Activated CD8-positive, alpha-beta T cell treated with anti-CD3 and anti-CD28 coated beads for 36 hours (primary cell): Measurements from ENCODE around the gene DCC. TPM values are rescaled to one million over a fixed set of nuclear protein-coding genes. Genes with fewer than 3 reads are reported as not detected.

Experiments
- ATAC-seq: fragments of 200-7000 bp; cut with Tn5 transposase; one replicate; pipeline ENCODE4 v1.10.0; 2021; ENCODE audit warnings: mild to moderate bottlenecking, moderate library complexity
- CTCF ChIA-PET: fragments of 350-600 bp; sonication (Branson Sonifier 250); formaldehyde crosslinking; loops from one replicate; lab custom pipeline; 2021; ENCODE audit warnings: antibody characterized with exemption; lab: Charles Lee
- POLR2A ChIA-PET: fragments of 350-600 bp; sonication (Branson Sonifier 250); formaldehyde crosslinking; loops from one replicate; lab custom pipeline; 2021; ENCODE audit warnings: antibody characterized with exemption; lab: Charles Lee
- DNase-seq: peaks from one replicate; pipeline ENCODE4 v3.0.0-alpha.2; 2020
- H3K27ac Mint-ChIP-seq: one replicate; pipeline ENCODE4 v1.8.0; 2021; ENCODE audit warnings: mild to moderate bottlenecking, mixed read lengths
- H3K27me3 Mint-ChIP-seq: one replicate; pipeline ENCODE4 v1.8.0; 2021; ENCODE audit warnings: mixed read lengths
- H3K36me3 Mint-ChIP-seq: one replicate; pipeline ENCODE4 v1.8.0; 2021; ENCODE audit warnings: low read depth, mixed read lengths
- H3K4me1 Mint-ChIP-seq: one replicate; pipeline ENCODE4 v1.8.0; 2021; ENCODE audit warnings: low read depth, mixed read lengths
- H3K4me3 Mint-ChIP-seq: one replicate; pipeline ENCODE4 v1.8.0; 2021; ENCODE audit warnings: mild to moderate bottlenecking, moderate library complexity, mixed read lengths
- H3K9me3 Mint-ChIP-seq: one replicate; pipeline ENCODE4 v1.8.0; 2021; ENCODE audit warnings: mixed read lengths
- intact Hi-C: fragments of 100-400 bp; cut with micrococcal nuclease; formaldehyde crosslinking; loops from one replicate; pipeline ENCODE4 v1.10.0; 2022
- total RNA-seq, 2 experiments: library from RNA; stranded (reverse); gene quantifications; one replicate each; pipeline ENCODE4 v1.2.3, GENCODE V29; 2021
- TF ChIP-seq, protein P1 (sequence below): fragments of 200-600 bp; IDR thresholded peaks from one replicate; pipeline ENCODE4 v1.8.0; 2022; ENCODE audit warnings: antibody characterized with exemption, mild to moderate bottlenecking

Gene DCC
- total RNA-seq, 2 experiments from 2014 or later = not detected

DNA sequence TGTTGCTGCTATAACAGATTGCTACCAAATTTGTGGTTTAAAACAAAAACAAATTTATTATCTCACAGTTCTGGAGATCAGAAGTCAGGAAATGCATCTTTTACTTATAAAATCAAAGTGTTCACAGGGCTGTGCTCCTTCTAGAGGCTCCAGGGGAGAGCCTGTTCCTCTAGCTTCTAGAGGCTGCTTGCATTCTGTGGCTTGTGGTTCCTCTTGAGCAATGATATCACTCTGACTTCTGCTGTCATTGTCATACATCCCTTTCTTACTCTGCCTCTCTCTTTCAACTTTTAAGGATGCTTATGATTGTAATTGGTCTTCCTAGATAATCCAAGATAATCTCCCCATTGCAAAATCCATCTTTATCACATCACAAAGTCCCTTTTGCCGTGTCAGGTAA lies 6.1 kb upstream of the DCC start:
- TF ChIP-seq, protein P1, sequence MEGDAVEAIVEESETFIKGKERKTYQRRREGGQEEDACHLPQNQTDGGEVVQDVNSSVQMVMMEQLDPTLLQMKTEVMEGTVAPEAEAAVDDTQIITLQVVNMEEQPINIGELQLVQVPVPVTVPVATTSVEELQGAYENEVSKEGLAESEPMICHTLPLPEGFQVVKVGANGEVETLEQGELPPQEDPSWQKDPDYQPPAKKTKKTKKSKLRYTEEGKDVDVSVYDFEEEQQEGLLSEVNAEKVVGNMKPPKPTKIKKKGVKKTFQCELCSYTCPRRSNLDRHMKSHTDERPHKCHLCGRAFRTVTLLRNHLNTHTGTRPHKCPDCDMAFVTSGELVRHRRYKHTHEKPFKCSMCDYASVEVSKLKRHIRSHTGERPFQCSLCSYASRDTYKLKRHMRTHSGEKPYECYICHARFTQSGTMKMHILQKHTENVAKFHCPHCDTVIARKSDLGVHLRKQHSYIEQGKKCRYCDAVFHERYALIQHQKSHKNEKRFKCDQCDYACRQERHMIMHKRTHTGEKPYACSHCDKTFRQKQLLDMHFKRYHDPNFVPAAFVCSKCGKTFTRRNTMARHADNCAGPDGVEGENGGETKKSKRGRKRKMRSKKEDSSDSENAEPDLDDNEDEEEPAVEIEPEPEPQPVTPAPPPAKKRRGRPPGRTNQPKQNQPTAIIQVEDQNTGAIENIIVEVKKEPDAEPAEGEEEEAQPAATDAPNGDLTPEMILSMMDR = no peak
- H3K4me1 Mint-ChIP-seq = no peaks in the 10 kb centered on the region
- intact Hi-C loops = no loop called here
- ChIA-PET CTCF (no interaction called here), POLR2A (no interaction called here)
- DNase-seq (no peak), ATAC-seq (no peak)
- H3K36me3 Mint-ChIP-seq = no peaks in the 10 kb centered on the region
- H3K27me3 Mint-ChIP-seq = peaks cover 6% of the 10 kb centered on the region
- peaks cover 8% of the 10 kb centered on the region for H3K9me3 Mint-ChIP-seq
- H3K4me3 Mint-ChIP-seq = no peak overlapping the region
- H3K27ac Mint-ChIP-seq = no peak overlapping the region

DNA sequence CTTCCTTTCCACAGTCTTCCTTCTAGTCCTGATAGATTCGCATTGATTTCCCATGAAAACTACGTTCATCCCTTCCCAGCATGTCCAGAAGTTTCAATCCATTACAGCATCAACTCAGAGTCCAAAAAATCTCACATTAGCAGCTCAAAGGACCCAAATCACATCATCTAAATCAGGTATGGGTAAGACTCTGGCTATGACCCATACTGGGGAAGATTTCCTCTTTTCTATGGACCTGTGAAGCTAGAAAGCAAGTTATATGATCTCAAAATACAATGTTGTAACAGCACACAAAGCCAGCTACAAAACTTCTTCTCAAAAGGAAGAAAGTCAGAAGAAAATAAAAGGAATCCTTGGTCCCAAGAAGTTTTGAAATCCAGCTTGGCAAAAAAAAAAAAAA lies 5.7 kb upstream of the DCC start:
- H3K36me3 Mint-ChIP-seq = no peaks in the 10 kb centered on the region
- H3K4me1 Mint-ChIP-seq = no peaks in the 10 kb centered on the region
- peaks cover 11% of the 10 kb centered on the region for H3K27me3 Mint-ChIP-seq
- DNase-seq (no peak), ATAC-seq (no peak)
- H3K9me3 Mint-ChIP-seq = peaks cover 8% of the 10 kb centered on the region
- TF ChIP-seq, protein P1 = no peak
- H3K4me3 Mint-ChIP-seq = no peak overlapping the region
- ChIA-PET POLR2A (no interaction called here), CTCF (no interaction called here)
- intact Hi-C loops = no loop called here
- no peak overlapping the region for H3K27ac Mint-ChIP-seq

DNA sequence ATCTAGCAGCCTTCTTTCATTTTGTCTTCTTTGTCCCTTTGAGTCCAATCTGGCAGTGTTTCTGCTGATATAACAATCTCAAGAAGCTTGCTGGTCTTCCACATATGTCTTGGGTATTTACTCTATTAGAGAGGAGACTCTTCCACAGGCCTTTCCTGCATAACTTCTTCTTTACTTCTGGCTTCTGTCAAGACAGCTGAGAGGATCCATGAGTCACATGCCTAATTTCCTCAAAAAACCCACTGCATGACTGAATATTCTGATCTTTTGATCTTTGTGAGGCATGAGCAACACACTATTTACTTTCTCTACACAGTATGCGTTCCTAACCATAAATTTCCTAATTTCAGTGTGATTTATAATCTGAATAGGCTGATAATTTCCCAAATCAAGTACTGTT lies 5.1 kb upstream of the DCC start:
- Mint-ChIP-seq H3K9me3 (peaks cover 8% of the 10 kb centered on the region), H3K4me3 (no peak overlapping the region), H3K4me1 (no peaks in the 10 kb centered on the region), H3K27ac (no peak overlapping the region), H3K27me3 (peaks cover 15% of the 10 kb centered on the region), H3K36me3 (no peaks in the 10 kb centered on the region)
- DNase-seq (no peak), ATAC-seq (no peak)
- ChIA-PET CTCF (no interaction called here), POLR2A (no interaction called here)
- intact Hi-C loops = no loop called here
- TF ChIP-seq, protein P1 = no peak

DNA sequence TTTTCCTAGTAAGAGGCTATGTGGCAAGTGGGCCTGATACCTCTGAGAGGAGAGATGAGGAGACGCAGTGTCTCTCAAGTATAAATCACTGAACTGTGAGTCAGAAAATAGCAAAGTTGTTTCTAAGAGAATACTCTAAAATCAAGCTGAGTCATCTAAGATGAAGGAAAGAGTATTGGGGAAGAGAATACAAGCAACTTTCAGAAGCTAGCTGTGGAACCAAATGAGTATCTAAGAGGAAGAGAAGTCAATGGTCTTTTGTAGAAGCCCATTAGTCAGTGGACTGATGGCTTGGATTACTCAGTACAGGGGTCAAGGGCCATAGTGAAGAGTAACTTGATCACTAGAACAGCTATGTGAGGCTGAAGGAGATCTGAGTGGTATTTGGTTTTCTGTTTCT lies 2.7 kb upstream of the DCC start:
- CTCF ChIA-PET = no interaction called here
- no peak for DNase-seq
- TF ChIP-seq, protein P1 = no peak
- no peaks in the 10 kb centered on the region for H3K4me1 Mint-ChIP-seq
- no peaks in the 10 kb centered on the region for H3K36me3 Mint-ChIP-seq
- intact Hi-C loops = no loop called here
- H3K9me3 Mint-ChIP-seq = peaks cover 8% of the 10 kb centered on the region
- H3K27me3 Mint-ChIP-seq = peaks cover 37% of the 10 kb centered on the region
- H3K27ac Mint-ChIP-seq = no peak overlapping the region
- ATAC-seq = no peak
- POLR2A ChIA-PET = no interaction called here
- H3K4me3 Mint-ChIP-seq = no peak overlapping the region

DNA sequence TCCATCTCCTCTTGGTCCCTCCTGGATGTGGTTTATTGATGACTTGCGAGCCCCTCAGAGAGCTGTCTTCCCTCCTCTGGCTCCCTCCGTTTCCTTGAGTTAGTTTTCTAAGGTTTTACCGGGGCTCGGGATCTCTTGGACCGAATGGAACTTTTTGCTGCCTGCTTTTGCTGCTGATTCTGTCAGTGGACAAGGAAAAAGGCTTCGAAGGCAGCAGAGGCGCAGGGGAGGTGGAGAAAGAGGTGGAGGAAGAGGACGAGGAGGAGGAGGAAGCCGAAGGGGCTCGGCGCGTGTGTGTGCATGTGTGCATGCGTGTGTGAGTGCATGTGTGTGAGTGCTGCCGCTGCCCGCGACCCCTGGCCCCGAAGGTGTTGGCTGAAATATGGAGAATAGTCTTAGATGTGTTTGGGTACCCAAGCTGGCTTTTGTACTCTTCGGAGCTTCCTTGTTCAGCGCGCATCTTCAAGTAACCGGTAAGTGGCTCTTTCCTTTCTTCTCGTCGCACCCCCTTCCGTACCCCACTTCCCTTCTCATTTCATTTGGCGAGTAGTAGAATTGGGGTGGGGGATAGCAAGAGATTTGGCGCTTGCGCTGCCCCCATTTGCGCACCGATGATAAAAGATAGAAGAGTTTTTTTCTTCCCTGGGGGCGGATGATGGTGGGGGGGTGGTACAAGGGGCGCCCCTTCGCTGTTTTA lies 557 bp downstream of the DCC start:
- no peak for ATAC-seq
- POLR2A ChIA-PET = no interaction called here
- peaks cover 37% of the 10 kb centered on the region for H3K27me3 Mint-ChIP-seq

More for the DNA sequence above, 557 bp downstream of the DCC start:
- DNase-seq = no peak
- H3K4me1 Mint-ChIP-seq = no peaks in the 10 kb centered on the region
- TF ChIP-seq, protein P1 = no peak
- H3K36me3 Mint-ChIP-seq = no peaks in the 10 kb centered on the region
- no peak overlapping the region for H3K4me3 Mint-ChIP-seq
- intact Hi-C loops = no loop called here
- H3K9me3 Mint-ChIP-seq = peaks cover 8% of the 10 kb centered on the region
- no peak overlapping the region for H3K27ac Mint-ChIP-seq
- CTCF ChIA-PET = no interaction called here
